GM21786 (cell line): ENCODE results near the gene TMEM191C.
A peak's percentile ranks its signal among the peaks of the same experiment; 100 is the strongest.
"Not testable (repeated sequence)": the region's sequence is repeated elsewhere in the genome, so short reads cannot be mapped to it uniquely, and the experiment has no call there.

Source experiments
- ATAC-seq: cut with Tn5 transposase; IDR thresholded peaks from one replicate; pipeline ENCODE4 v1.9.1; 2021; ENCODE audit not compliant: unreplicated experiment

TMEM191C gene

DNA sequence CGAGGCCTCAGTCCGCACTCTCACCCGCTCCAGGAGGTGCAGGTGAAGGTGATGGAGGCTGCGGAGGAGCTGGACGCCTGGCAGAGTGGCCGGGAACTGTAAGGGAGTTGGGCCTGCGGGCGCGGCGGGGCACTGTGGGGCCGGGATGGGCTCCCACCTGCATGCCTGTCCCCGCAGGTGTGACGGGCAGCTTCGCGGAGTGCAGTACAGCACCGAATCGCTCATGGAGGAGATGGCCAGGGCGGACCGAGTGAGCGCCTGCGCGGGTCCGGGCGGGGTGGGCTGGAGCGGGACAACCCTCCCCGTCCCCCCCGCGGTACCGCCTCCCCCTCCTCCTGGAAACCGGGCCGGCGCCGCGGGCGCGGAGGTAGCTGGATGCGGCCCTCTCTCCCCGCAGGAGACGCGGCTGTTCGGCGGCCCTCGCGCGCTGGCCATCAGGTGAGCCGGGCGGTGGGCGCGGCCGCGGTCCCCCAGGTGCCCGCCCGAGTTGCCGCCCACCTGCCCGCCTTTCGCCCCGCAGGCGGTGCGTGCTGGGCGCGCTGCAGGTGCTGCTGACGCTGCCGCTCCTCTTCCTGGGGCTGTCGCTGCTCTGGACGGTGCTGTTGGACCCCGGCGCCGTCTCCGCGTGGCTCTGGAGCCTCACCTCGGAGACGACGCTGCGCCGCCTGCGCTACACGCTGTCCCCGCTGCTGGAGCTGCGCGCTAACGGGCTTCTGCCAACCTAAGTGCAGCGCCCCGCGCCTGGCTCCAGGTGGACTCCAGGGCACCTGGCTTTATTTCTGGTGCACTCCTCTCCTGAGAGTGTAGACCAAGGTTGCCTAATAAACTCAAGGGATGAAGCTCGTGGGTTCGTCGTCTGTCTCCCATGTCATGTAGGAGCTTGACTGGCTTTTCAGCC lies 2.2 kb downstream of the TMEM191C start:
- not testable (repeated sequence) for ATAC-seq

GRCh38 chr22:21472984-21473383 lies 5.8 kb downstream of the TMEM191C start:
- not testable (repeated sequence) for ATAC-seq

- ATAC-seq, result not testable (repeated sequence)
Observed at GRCh38 chr22:21473664-21474063, 6.5 kb downstream of the TMEM191C start.

GRCh38 chr22:21484039-21484438 lies 16.9 kb downstream of the TMEM191C start:
- ATAC-seq, result not testable (repeated sequence)

GRCh38 chr22:21487723-21488122 lies 20.5 kb downstream of the TMEM191C start:
- ATAC-seq, result not testable (repeated sequence)

DNA sequence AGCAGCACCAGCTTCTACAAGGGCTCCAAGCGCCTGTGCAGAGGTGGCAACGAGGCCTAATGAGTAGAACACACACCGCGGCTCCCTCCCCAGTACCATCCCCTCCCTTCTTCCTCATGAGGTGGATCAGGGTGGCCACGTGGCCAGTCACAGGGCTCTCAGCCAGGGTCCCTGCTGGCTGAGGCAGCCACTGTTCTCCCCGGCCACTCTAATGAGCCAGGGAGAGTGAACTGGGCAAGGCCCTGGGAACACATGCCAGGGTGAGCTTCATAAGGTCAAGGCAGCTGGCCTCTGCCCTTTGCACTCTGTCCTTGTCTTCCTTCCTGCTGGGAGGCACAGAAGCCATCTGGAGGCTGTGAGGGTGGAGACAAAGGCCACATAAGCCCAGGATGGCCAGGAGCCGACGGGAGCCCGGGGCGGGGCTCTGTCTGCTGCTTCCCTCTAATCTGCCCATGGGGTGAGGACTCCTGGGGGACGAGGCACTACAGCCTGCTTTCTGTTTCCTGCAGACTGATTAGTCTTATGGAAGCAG lies 22.0 kb downstream of the TMEM191C start:
- not testable (repeated sequence) for ATAC-seq

- ATAC-seq, result not testable (repeated sequence)
Observed at GRCh38 chr22:21490556-21490955, 23.4 kb downstream of the TMEM191C start.

- not testable (repeated sequence) for ATAC-seq
Observed at GRCh38 chr22:21492271-21492670, 25.1 kb downstream of the TMEM191C start.

DNA sequence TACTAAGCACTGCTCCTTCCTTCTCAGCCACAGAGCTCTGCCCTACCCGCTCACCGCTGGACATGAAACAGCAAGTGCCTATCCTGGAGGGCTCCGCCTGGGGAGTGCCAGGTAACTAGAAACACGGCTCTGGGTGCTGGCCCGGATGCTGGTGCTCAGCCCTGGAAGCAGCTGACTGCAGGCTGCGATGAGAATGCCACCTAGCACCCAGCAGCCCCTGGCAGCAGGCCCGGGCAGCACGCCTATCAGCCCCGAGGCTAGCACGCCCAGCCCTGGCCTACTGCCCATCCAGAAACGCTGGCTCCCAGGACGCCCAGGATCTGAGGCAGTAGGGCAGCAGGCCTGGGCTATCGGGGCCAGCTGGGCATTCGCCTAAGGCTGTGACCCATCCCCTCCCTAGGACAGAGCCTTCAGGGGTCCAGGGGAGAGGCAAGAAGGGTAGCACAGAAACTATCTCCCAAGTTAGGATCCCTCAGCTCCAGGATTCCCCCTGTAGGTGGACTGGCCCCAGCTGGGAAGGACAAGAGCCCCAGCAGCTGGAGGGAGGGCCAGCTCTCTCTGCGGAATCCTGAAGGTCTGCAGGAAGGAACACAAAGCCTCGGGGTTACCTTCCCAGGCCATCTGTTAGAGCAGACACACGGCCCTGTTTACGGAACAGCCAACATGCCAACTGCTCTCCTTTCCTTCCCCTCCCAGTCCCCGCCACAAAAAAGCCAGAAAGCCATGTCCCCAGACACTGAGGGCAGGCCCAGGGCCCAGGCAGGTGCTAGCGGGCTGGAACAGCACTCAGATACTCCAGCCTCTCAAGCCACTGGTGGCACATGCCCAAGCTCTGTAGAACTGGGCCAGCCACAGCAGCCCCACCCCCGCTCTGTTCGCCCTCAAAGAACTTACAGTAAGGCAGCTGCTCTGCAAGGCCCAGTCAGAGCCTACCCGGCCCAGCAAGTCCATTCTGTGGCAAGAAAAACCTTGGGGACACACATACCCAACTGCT lies 26.9 kb downstream of the TMEM191C start:
- not testable (repeated sequence) for ATAC-seq

DNA sequence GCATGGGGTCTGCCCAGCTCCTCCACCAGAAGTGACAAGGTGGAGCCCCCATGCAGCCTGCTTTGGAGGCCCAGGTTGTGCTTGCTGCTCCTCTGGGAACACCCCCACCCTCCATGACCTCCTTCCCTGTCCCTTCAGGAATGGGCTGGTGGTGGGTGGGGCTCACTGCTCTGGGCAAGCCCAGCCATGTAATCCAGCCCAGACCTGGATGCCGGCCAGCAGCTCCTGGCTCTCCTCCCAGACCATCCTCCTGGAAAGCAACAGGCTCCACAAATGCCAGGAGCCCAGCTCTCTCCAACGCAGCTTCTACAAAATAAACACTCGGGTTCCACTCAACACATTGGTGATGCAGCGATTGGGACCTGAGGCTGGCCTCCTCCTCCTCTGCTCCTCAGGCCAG lies 30.8 kb downstream of the TMEM191C start:
- ATAC-seq, result not testable (repeated sequence)

DNA sequence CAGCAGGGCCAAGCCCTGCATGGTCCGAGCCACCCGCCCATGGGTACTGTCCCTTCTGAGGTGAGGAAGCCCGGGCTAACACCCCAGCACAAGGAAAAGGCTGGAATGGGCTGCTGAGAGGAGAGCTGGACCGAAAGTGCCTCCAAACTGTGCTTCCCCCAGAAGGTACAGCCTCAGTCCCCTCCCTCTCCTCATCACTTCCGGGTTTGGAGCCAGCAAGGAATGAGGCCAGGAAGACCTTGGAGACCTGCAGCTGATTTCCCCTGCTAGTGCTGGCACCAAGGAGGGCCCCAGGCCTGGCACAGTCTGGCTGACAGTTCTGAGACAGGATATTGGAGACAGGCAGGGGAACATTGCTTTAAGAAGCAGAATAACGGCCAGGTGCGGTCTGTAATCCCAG lies 31.3 kb downstream of the TMEM191C start:
- not testable (repeated sequence) for ATAC-seq

DNA sequence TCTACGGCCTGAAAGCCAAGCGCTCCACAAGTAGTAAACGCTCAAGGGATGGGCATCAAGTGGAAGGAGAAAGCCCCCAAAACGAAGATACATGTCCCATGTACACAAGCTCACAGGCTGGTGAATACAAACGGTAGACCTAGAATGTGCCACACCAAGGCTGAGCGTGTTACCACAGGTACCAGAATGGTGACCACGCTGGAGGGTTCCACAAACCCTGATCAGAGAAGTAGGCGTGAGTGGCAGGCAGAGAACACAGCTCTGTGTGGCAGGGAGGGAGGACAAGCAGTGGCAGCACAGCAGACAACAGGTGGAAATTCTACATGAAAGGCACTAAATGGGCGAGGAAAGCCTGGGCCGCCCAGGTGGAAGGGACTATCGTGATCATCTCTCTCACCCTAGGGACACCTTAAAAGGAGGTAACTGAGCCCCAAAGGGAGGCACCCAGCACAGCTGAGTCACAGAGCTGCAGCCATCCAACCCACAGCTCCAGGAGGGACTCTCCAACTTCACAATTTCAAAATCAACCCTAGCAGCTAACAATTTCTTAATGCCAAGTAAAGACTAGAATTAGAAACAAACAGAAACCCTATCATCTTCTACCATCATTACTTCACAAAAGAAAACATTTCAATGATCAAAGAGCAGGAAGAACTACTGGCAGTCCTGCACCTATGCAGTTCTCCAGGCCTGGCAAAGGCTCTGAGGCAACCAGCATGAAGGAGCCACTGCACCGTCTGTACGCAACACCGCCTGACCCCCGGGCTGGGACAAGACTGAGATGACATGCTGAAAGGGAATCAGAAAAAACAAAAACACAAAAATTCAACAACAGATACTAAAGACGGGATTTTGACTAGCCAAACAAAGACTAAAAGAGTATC lies 32.7 kb downstream of the TMEM191C start:
- ATAC-seq, result not testable (repeated sequence)

DNA sequence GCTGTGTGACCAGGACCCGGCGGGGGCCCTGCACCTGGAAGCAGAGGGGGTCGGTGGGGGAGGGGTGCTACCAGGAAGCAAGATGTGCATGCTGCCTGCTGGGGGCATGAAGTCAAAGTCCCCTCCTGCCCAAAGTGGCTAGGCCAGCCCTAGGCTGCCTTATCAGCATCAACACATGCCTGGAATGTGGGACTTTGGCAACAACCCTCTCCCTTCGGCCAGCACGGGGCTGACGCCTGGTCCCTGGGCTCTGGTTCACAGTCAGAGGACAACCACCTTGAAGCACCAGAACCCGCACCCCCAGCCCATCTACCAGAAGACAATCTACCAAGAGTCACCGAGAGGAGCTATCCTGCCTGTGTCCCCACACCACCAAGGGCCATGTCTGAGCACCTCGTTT lies 43.2 kb downstream of the TMEM191C start:
- not testable (repeated sequence) for ATAC-seq

GRCh38 chr22:21512022-21512421 lies 44.8 kb downstream of the TMEM191C start:
- not testable (repeated sequence) for ATAC-seq

DNA sequence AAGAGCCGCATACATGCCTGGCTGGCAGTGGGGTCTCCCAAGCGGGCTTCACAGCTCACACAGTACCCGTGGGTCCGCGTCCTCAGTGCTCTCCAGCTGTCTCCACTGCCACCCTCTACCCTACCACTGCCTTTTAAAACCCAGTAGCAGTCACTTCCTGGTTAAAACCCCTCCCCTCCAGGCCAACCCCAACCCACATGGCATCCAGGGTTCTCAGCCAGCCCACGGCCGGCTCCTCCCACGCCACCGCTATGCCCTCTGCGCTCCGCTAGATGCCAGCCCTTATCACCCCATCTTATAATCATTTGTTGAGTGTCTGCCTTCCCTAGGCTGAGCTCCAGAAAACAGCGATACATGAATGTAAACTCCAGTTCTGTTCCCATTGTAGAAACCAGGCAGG lies 46.9 kb downstream of the TMEM191C start:
- not testable (repeated sequence) for ATAC-seq

DNA sequence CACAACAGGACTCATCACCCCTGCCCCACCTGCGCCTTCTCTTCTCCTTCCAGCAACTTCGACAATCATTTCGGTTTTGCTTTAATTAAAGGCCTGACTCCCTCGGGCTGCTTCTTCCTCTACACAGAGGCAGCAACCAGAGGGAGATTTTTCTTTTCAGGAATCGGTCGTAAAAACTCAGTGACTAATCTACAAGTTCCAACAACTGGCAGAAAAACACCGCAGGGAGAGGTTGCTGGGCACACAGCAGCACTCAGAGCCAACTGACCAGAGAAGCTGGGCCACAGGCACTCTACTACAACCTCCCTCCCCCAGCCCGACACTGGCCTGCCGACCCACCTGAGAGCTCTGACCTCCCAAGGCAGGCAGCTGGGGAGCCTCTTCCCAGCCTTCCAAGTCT lies 48.0 kb downstream of the TMEM191C start:
- ATAC-seq, result not testable (repeated sequence)

- ATAC-seq, result not testable (repeated sequence)
Observed at GRCh38 chr22:21516522-21516921, 49.3 kb downstream of the TMEM191C start.

DNA sequence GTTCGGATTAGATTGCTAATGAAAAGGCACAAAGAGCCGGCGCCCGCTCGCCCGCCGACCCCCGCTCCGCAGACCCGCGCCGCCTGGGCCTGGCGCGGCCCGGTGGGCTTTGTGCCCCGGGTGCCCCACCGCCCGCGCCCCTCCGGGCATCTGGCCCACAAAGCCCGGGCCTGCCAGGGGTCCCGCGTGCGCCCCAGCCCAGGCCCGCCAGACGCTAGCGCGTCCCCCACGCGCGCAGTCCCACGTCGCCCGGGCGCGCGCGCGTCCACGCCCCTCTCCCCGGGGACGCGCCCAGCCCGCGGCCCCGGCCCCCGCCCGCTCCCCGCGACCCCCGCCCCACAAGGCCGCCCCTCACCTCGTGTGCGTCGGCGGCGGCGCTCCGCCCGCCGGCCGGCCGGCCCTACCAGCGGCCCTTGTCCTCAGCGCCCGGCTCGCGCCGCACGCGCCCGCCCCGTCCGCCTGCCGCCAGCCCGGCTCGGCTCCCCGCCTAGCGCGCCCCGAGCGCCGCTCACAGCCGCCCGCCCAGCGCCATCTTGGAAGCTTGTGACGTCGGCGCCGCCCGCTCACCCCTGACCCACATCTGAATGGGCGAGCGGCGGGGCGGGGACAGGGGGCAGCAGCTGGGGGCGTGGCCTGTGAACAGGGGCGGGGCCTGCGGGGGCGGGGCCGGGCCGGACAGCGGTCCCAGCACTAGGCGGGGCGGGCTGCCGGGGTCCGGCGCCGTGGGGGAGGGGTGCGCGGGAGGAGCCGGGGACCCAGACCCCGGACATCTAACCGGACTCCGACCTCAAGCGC lies 50.0 kb downstream of the TMEM191C start:
- ATAC-seq, result peak; percentile 65
